PC-3 (cell line): Measurements from ENCODE around the gene ALS2CL. TPM values are rescaled to one million over a fixed set of nuclear protein-coding genes. Genes with fewer than 3 reads are reported as not detected.
A peak's percentile ranks its signal among the peaks of the same experiment; 100 is the strongest.

Experiments used
- ATAC-seq: fragments of 200-7000 bp; cut with Tn5 transposase; 2 replicates; pipeline ENCODE4 v1.9.1; 2020; ENCODE audit warnings: mild to moderate bottlenecking, moderate library complexity
- BruUV-seq: library from RNA; stranded (reverse); fragments of 400-500 nt; replicated peaks from 2 replicates; lab custom pipeline; 2021; lab: Mats Ljungman, UMichigan
- CTCF ChIA-PET: fragments of 300-600 bp; sonication (Branson Sonifier 250); formaldehyde crosslinking; loops from one replicate; lab custom pipeline; 2022; ENCODE audit warnings: antibody characterized with exemption; lab: Charles Lee
- POLR2A ChIA-PET: fragments of 300-600 bp; sonication (Branson Sonifier 250); formaldehyde crosslinking; loops from one replicate; lab custom pipeline; 2022; ENCODE audit warnings: antibody characterized with exemption; ENCODE audit not compliant: unreplicated experiment; lab: Charles Lee
- DNase-seq: peaks from one replicate; pipeline ENCODE4 v3.0.0-alpha.2; 2015
- H2AFZ ChIP-seq: fragments of 300-600 bp; sonication (generic); 2 replicates; pipeline ENCODE4 v1.6.0; 2016; ENCODE audit warnings: antibody characterized with exemption, low read length
- H3F3A ChIP-seq: fragments of 300-600 bp; sonication (generic); one replicate; pipeline ENCODE4 v1.6.0; 2017; ENCODE audit warnings: antibody characterized with exemption, low read length, control low read depth, mild to moderate bottlenecking; ENCODE audit not compliant: unreplicated experiment
- H3K27ac ChIP-seq: fragments of 300-600 bp; sonication (generic); 2 replicates; pipeline ENCODE4 v1.5.1; 2016; ENCODE audit warnings: mild to moderate bottlenecking, low read length
- H3K27me3 ChIP-seq: fragments of 300-600 bp; sonication (generic); 2 replicates; pipeline ENCODE4 v1.6.1; 2016; ENCODE audit warnings: low read length, mixed read lengths
- H3K36me3 ChIP-seq: fragments of 300-600 bp; sonication (generic); 2 replicates; pipeline ENCODE4 v1.6.1; 2016; ENCODE audit warnings: low read depth, mixed run types, low read length, mixed read lengths
- H3K4me1 ChIP-seq: fragments of 300-600 bp; sonication (generic); 2 replicates; pipeline ENCODE4 v1.5.1; 2016; ENCODE audit warnings: low read length; ENCODE audit not compliant: insufficient read depth
- H3K4me2 ChIP-seq: fragments of 300-600 bp; sonication (generic); 2 replicates; pipeline ENCODE4 v1.6.0; 2016; ENCODE audit warnings: low read length
- H3K4me3 ChIP-seq: fragments of 300-600 bp; sonication (generic); 2 replicates; pipeline ENCODE4 v1.5.1; 2016; ENCODE audit warnings: mild to moderate bottlenecking, low read length, mixed read lengths
- H3K79me2 ChIP-seq: fragments of 300-600 bp; sonication (generic); 2 replicates; pipeline ENCODE4 v1.6.1; 2017; ENCODE audit warnings: low read length, mixed read lengths
- H3K9ac ChIP-seq: fragments of 300-600 bp; sonication (generic); 2 replicates; pipeline ENCODE4 v1.6.0; 2016; ENCODE audit warnings: mild to moderate bottlenecking, low read length
- H3K9me2 ChIP-seq: fragments of 300-600 bp; sonication (generic); replicated peaks from 2 replicates; pipeline ENCODE4 v1.6.1; 2016; ENCODE audit warnings: mixed run types, low read length, mixed read lengths
- H3K9me3 ChIP-seq: fragments of 300-600 bp; sonication (generic); 2 replicates; pipeline ENCODE4 v1.6.1; 2016; ENCODE audit warnings: low read length, mixed read lengths
- H4K20me1 ChIP-seq: fragments of 300-600 bp; sonication (generic); 2 replicates; pipeline ENCODE4 v1.6.1; 2016; ENCODE audit warnings: low read length, mixed read lengths
- CTCF ChIP-seq: fragments of 300-600 bp; sonication (generic); conservative IDR thresholded peaks from 2 replicates; pipeline ENCODE4 v1.5.1; 2017; ENCODE audit warnings: antibody characterized with exemption, low read depth, mild to moderate bottlenecking, low read length
- EZH2 ChIP-seq: fragments of 300-600 bp; sonication (generic); IDR thresholded peaks from one replicate; pipeline ENCODE4 v1.6.1; 2017; ENCODE audit warnings: antibody characterized with exemption, mild to moderate bottlenecking, low read length; ENCODE audit not compliant: unreplicated experiment
- EZH2phosphoT487 ChIP-seq: fragments of 300-600 bp; sonication (generic); IDR thresholded peaks from 2 replicates; pipeline ENCODE4 v1.6.1; 2018; ENCODE audit warnings: mild to moderate bottlenecking, antibody characterized with exemption, low read length, borderline replicate concordance
- intact Hi-C: fragments of 100-400 bp; cut with micrococcal nuclease; formaldehyde crosslinking; loops from 2 replicates; pipeline ENCODE4 v1.9.0; 2023
- total RNA-seq: library from RNA; depleted of rRNA; stranded (reverse); fragments of >200 nt; gene quantifications from 2 replicates; pipeline ENCODE4 v1.2.3, GENCODE V29; 2014

ALS2CL gene
- total RNA-seq, 1 experiment from 2014 or later, result 30.1 TPM

GRCh38 chr3:46656778-46657556, 36.5 kb downstream of the ALS2CL start:
- peak; percentile 66 for ATAC-seq
- H2AFZ ChIP-seq, result no peak overlapping the region
- no TSS peak for BruUV-seq

GRCh38 chr3:46655271-46655670, 38.2 kb downstream of the ALS2CL start:
- Histone ChIP-seq H3K27ac (no peak overlapping the region), H3K79me2 (no peaks in the 10 kb centered on the region), H3K9ac (no peak overlapping the region), H3K9me3 (no peaks in the 10 kb centered on the region), H3K36me3 (no peaks in the 10 kb centered on the region), H2AFZ (no peak overlapping the region), H3K4me1 (peaks cover 13% of the 10 kb centered on the region), H3F3A (no peaks in the 10 kb centered on the region), H3K27me3 (no peaks in the 10 kb centered on the region), H3K4me2 (no peak overlapping the region), H3K4me3 (no peak overlapping the region), H3K9me2 (no peaks in the 10 kb centered on the region), H4K20me1 (no peaks in the 10 kb centered on the region)
- no peak for TF ChIP-seq CTCF
- TF ChIP-seq EZH2phosphoT487, result no peak
- no peak for TF ChIP-seq EZH2
- CTCF ChIA-PET, result no interaction called here
- ATAC-seq (no peak), DNase-seq (no peak)
- POLR2A ChIA-PET, result no interaction called here
- no TSS peak for BruUV-seq
- intact Hi-C loops, result no loop called here

More at GRCh38 chr3:46656778-46657556, 36.5 kb downstream of the ALS2CL start:
- H3K4me3 ChIP-seq, result no peak overlapping the region
- H3K27ac ChIP-seq, result no peak overlapping the region
- H3K9me2 ChIP-seq, result no peaks in the 10 kb centered on the region
- CTCF ChIA-PET, result no interaction called here
- no peaks in the 10 kb centered on the region for H3K27me3 ChIP-seq
- POLR2A ChIA-PET, result interaction anchor here (0.6 kb wide), 1 partner anchor 114 kb away, joined by 4 read pairs; no protein-coding TSS in a partner anchor
- no peaks in the 10 kb centered on the region for H3K36me3 ChIP-seq
- no peak for TF ChIP-seq CTCF
- no peak for TF ChIP-seq EZH2phosphoT487
- TF ChIP-seq EZH2, result no peak
- no peaks in the 10 kb centered on the region for H3K79me2 ChIP-seq
- intact Hi-C loops, result no loop called here
- no peaks in the 10 kb centered on the region for H3K9me3 ChIP-seq
- 0 out of 2 replicates have a peak overlapping the region, but pooled peaks have one; percentile 0 for H3K4me2 ChIP-seq
- no peak overlapping the region for H3K9ac ChIP-seq
- DNase-seq, result peak; percentile 55
- no peaks in the 10 kb centered on the region for H3F3A ChIP-seq
- H4K20me1 ChIP-seq, result no peaks in the 10 kb centered on the region
- peaks cover 21% of the 10 kb centered on the region for H3K4me1 ChIP-seq

GRCh38 chr3:46651084-46651483, 42.4 kb downstream of the ALS2CL start:
- CTCF ChIA-PET, result no interaction called here
- POLR2A ChIA-PET, result interaction anchor here (0.6 kb wide), 1 partner anchor 48 kb away, joined by 7 read pairs; no protein-coding TSS in a partner anchor
- H3K27me3 ChIP-seq, result no peaks in the 10 kb centered on the region

More at GRCh38 chr3:46651084-46651483, 42.4 kb downstream of the ALS2CL start:
- no peaks in the 10 kb centered on the region for H3F3A ChIP-seq
- TF ChIP-seq EZH2phosphoT487 (no peak), EZH2 (no peak)
- H3K4me3 ChIP-seq, result no peak overlapping the region
- ATAC-seq (no peak), DNase-seq (no peak)
- 0 out of 2 replicates have a peak, but pooled peaks cover 3% of the 10 kb centered on the region for H3K4me1 ChIP-seq
- H3K9ac ChIP-seq, result no peak overlapping the region
- BruUV-seq, result no TSS peak
- intact Hi-C loops, result no loop called here
- H3K4me2 ChIP-seq, result no peak overlapping the region
- no peak overlapping the region for H3K27ac ChIP-seq
- H3K36me3 ChIP-seq, result no peaks in the 10 kb centered on the region
- H3K79me2 ChIP-seq, result no peaks in the 10 kb centered on the region
- no peaks in the 10 kb centered on the region for H3K9me2 ChIP-seq
- H2AFZ ChIP-seq, result no peak overlapping the region
- H4K20me1 ChIP-seq, result no peaks in the 10 kb centered on the region
- H3K9me3 ChIP-seq, result no peaks in the 10 kb centered on the region
